ENCODE results near the gene CYBC1. TPM values are rescaled to one million over a fixed set of nuclear protein-coding genes. Genes with fewer than 3 reads are reported as not detected.

The CYBC1 gene
- total and polyA plus RNA-seq, 9 of the 15 experiments (the other 6 are each of a cell fraction or from before 2014, with no cell fraction given), result 1.3 to 71.8 (median 49.9) TPM

- TF ChIP-seq NBN (IDR thresholded peaks at IDR 0.05; ENCODE audit: low read depth) (no peak), ELF2 (CRISPR knock-in tag; IDR thresholded peaks at IDR 0.05) (peak; percentile 97), MXI1 (IDR thresholded peaks at IDR 0.05; ENCODE audit: low read depth, low read length) (peak; percentile 77; the same call in 1 of the 2 replicates), ZNF707 (CRISPR knock-in tag; conservative IDR thresholded peaks at IDR 0.05) (no peak), ZBTB40 (IDR thresholded peaks at IDR 0.05) (no peak), ZBTB40 (CRISPR knock-in tag; IDR thresholded peaks at IDR 0.05) (no peak)
Observed at GRCh38 chr17:82457929-82458178, 7.3 kb upstream of the CYBC1 start (continued).

All from K562 (cell line).